HEK293 (cell line): Measurements from ENCODE around the gene LRRK1.

Experiments
- CTCF ChIA-PET: fragments of 350-600 bp; formaldehyde crosslinking; extraction: SDS; loops from one replicate; lab custom pipeline; 2021; ENCODE audit warnings: antibody characterized with exemption; lab: Yijun Ruan, JAX
- POLR2A ChIA-PET: fragments of 300-600 bp; formaldehyde crosslinking; extraction: SDS; loops from one replicate; lab custom pipeline; 2020; ENCODE audit warnings: antibody characterized with exemption, inconsistent platforms; lab: Yijun Ruan, JAX
- H3K27ac ChIP-seq: fragments of 200-500 bp; sonication (Bioruptor generic); 2 replicates; pipeline ENCODE4 v1.5.1; 2014; ENCODE audit warnings: low read depth, low read length, control low read depth, inconsistent platforms; ENCODE audit errors: extremely low read depth
- H3K36me3 ChIP-seq, 2 experiments: fragments of 200-500 bp in 1 of 2; sonication (Bioruptor generic) in 1 of 2; 1 replicate in 1 of 2; 2 replicates in 1 of 2; pipeline ENCODE4 v1.5.1; 2014 to 2017; ENCODE audit warnings: inconsistent platforms in 2 of 2, low read length in 2 of 2; ENCODE audit not compliant: control insufficient read depth in 2 of 2, insufficient read depth in 1 of 2
- H3K4me1 ChIP-seq: fragments of 200-500 bp; sonication (Bioruptor generic); 2 replicates; pipeline ENCODE4 v1.5.1; 2014; ENCODE audit warnings: mild to moderate bottlenecking, low read length, inconsistent platforms; ENCODE audit not compliant: control insufficient read depth, insufficient read depth
- H3K4me3 ChIP-seq: 2 replicates; pipeline ENCODE4 v1.5.1; 2011; ENCODE audit warnings: low read depth, mild to moderate bottlenecking, control low read depth, low read length, moderate library complexity
- H3K9me3 ChIP-seq: fragments of 200-500 bp; sonication (Bioruptor generic); 2 replicates; pipeline ENCODE4 v1.5.1; 2014; ENCODE audit warnings: low read depth, low read length, inconsistent platforms; ENCODE audit not compliant: control insufficient read depth, insufficient read depth
- BCL11B ChIP-seq: fragments of 450-650 bp; formaldehyde crosslinking; IDR thresholded peaks from 2 replicates; pipeline ENCODE4 v1.5.1; 2016; ENCODE audit warnings: low read depth, missing biosample characterization, missing genetic modification characterization
- GLI2 ChIP-seq: fragments of 450-650 bp; formaldehyde crosslinking; IDR thresholded peaks from 2 replicates; pipeline ENCODE4; 2017; ENCODE audit warnings: missing biosample characterization, missing genetic modification characterization, low read depth, borderline replicate concordance
- HOXA7 ChIP-seq: sonication (generic); formaldehyde crosslinking; IDR thresholded peaks from 2 replicates; pipeline ENCODE4 v1.8.1; 2022; ENCODE audit warnings: missing genetic modification reagents, borderline replicate concordance
- KLF10 ChIP-seq: fragments of 450-650 bp; IDR thresholded peaks from 2 replicates; pipeline ENCODE4 v1.5.1; 2018; ENCODE audit warnings: missing biosample characterization, mild to moderate bottlenecking, missing genetic modification characterization
- SP2 ChIP-seq: fragments of 450-650 bp; formaldehyde crosslinking; IDR thresholded peaks from 2 replicates; pipeline ENCODE4 v1.5.1; 2016; ENCODE audit warnings: missing biosample characterization, missing genetic modification characterization
- ZBTB17 ChIP-seq: fragments of 450-650 bp; formaldehyde crosslinking; IDR thresholded peaks from 2 replicates; pipeline ENCODE4 v1.5.1; 2016; ENCODE audit warnings: missing biosample characterization, missing genetic modification characterization
- ZBTB21 ChIP-seq: fragments of 450-650 bp; formaldehyde crosslinking; IDR thresholded peaks from 2 replicates; pipeline ENCODE4 v1.5.1; 2017; ENCODE audit warnings: missing biosample characterization, missing genetic modification characterization
- ZNF133 ChIP-seq: fragments of 450-650 bp; formaldehyde crosslinking; IDR thresholded peaks from 2 replicates; pipeline ENCODE4 v1.5.1; 2016; ENCODE audit warnings: missing biosample characterization, missing genetic modification characterization
- ZNF146 ChIP-seq: fragments of 450-650 bp; formaldehyde crosslinking; IDR thresholded peaks from 2 replicates; pipeline ENCODE4 v1.5.1; 2016; ENCODE audit warnings: missing biosample characterization, missing genetic modification characterization
- ZNF2 ChIP-seq: fragments of 450-650 bp; formaldehyde crosslinking; IDR thresholded peaks from 2 replicates; pipeline ENCODE4 v1.5.1; 2016; ENCODE audit warnings: missing biosample characterization, missing genetic modification characterization
- ZNF335 ChIP-seq: fragments of 450-650 bp; formaldehyde crosslinking; conservative IDR thresholded peaks from 2 replicates; pipeline ENCODE4 v1.5.1; 2016; ENCODE audit warnings: missing biosample characterization, missing genetic modification characterization
- ZNF48 ChIP-seq: fragments of 450-650 bp; formaldehyde crosslinking; IDR thresholded peaks from 2 replicates; pipeline ENCODE4 v1.5.1; 2016; ENCODE audit warnings: missing biosample characterization, missing genetic modification characterization
- ZNF558 ChIP-seq: fragments of 450-650 bp; formaldehyde crosslinking; IDR thresholded peaks from 2 replicates; pipeline ENCODE4 v1.5.1; 2016; ENCODE audit warnings: missing biosample characterization, missing genetic modification characterization
- ZNF621 ChIP-seq: fragments of 450-650 bp; formaldehyde crosslinking; IDR thresholded peaks from 2 replicates; pipeline ENCODE4 v1.5.1; 2017; ENCODE audit warnings: missing biosample characterization, missing genetic modification characterization
- TF ChIP-seq, protein P1 (sequence below): IDR thresholded peaks from 2 replicates; pipeline ENCODE4 v1.6.1; 2011; ENCODE audit warnings: mild to moderate bottlenecking, low read depth, low read length, borderline replicate concordance
- TF ChIP-seq, protein P2 (sequence below): fragments of 450-650 bp; formaldehyde crosslinking; IDR thresholded peaks from 2 replicates; pipeline ENCODE4 v1.5.1; 2016; ENCODE audit warnings: missing biosample characterization, missing genetic modification characterization
- TF ChIP-seq, protein P3 (sequence below): fragments of 450-650 bp; formaldehyde crosslinking; IDR thresholded peaks from 2 replicates; pipeline ENCODE4 v1.5.1; 2016; ENCODE audit warnings: missing biosample characterization, missing genetic modification characterization
- TF ChIP-seq, protein P4 (sequence below): fragments of 450-650 bp; formaldehyde crosslinking; IDR thresholded peaks from 2 replicates; pipeline ENCODE4 v1.5.1; 2016; ENCODE audit warnings: missing biosample characterization, missing genetic modification characterization, low read depth
- TF ChIP-seq, protein P5 (sequence below): fragments of 450-650 bp; formaldehyde crosslinking; IDR thresholded peaks from 2 replicates; pipeline ENCODE4 v1.5.1; 2017; ENCODE audit warnings: missing biosample characterization, missing genetic modification characterization
- TF ChIP-seq, protein P6 (sequence below): fragments of 450-650 bp; formaldehyde crosslinking; IDR thresholded peaks from 2 replicates; pipeline ENCODE4 v1.5.0; 2017; ENCODE audit warnings: missing biosample characterization, missing genetic modification characterization, borderline replicate concordance

Gene LRRK1

DNA sequence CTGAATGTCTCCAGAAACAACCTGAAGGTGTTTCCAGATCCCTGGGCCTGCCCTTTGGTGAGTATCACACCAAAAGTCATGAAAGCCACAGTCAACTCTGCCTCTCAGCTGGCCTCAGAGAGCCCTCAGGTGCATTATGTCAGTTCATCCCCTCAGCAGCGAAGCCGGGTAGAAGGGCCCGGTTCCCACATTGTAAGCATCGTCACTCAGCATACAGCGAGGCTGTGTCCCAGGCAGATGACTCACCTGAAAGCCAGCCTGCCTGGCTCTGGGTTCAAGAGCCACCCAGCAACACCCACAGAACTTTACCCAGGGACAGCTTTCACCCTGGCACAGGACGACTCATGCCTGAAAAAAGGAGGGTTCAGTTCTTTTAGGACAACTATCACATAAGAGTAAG lies 91.6 kb downstream of the LRRK1 start (continued):
- TF ChIP-seq, protein P1, sequence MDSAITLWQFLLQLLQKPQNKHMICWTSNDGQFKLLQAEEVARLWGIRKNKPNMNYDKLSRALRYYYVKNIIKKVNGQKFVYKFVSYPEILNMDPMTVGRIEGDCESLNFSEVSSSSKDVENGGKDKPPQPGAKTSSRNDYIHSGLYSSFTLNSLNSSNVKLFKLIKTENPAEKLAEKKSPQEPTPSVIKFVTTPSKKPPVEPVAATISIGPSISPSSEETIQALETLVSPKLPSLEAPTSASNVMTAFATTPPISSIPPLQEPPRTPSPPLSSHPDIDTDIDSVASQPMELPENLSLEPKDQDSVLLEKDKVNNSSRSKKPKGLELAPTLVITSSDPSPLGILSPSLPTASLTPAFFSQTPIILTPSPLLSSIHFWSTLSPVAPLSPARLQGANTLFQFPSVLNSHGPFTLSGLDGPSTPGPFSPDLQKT, result no peak
- TF ChIP-seq ZNF335 (no peak), HOXA7 (CRISPR knock-in tag) (no peak), GLI2 (tag by site-specific recombination) (no peak), ZNF2 (no peak)

DNA sequence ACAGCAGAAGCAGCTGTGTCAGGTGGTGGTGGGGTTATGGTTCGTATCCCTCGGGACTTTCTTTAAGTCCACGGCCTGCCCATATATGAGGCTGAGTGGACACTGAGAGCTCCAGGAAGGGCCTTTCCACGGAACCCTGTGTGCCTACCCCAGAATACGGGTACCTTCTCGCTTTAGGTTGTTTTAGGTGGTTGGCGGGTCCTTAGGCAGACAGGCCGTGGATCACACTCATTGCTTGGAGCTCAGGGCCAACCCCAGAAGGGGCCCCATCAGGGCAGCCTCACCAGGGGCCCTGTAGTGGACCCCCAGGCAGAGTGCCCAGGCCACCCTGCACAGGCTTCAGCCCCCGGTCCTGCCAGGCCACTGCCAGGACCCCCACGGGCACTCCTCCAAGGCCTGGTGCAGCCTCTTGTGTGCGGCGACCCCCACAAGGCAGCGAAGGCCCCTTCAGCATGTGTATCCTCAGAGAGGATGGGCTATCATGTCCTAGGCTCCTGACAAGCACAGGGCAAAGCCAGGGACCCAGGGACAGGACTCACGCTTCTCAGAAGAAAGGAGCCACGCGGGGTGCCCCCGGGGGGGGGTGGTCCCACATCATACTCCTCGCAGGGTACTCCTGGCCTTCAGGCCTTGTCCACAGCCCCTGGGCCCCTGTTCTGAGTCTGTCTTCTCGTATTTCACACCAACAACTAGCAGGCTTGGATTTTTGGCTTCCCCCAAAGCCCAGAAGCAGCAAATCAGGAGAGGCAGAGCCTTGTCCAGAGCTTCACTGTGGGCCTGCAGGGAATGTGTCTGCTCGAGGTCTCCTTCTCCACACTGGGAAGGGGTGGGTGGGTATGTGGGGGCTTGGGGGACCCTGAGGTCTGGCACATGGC lies 93.4 kb downstream of the LRRK1 start:
- CTCF ChIA-PET, result interaction anchor here (0.5 to 11.1 kb wide), 9 partner anchors 8 to 287 kb away, joined by 3 to 223 read pairs (median 5); partner anchors contain the start of genes CHSY1 and LRRK1
- no peaks in the 10 kb centered on the region for H3K9me3 ChIP-seq
- H3K27ac ChIP-seq, result no peak overlapping the region
- H3K36me3 ChIP-seq, result no peaks in the 10 kb centered on the region
- no peaks in the 10 kb centered on the region; the same call in 1 of the 2 replicates for H3K4me1 ChIP-seq
- POLR2A ChIA-PET, result interaction anchor here (1.5 kb wide), 1 partner anchor 410 kb away, joined by 5 read pairs; the partner anchor contains the start of genes ASB7 and LINS1
- TF ChIP-seq ZNF558 (tag by site-specific recombination) (no peak), ZBTB21 (no peak), ZBTB17 (tag by site-specific recombination) (no peak), KLF10 (tag by site-specific recombination) (no peak), ZNF48 (no peak), ZNF146 (tag by site-specific recombination) (no peak), SP2 (tag by site-specific recombination) (no peak), ZNF621 (tag by site-specific recombination) (no peak)
- TF ChIP-seq, protein P2, sequence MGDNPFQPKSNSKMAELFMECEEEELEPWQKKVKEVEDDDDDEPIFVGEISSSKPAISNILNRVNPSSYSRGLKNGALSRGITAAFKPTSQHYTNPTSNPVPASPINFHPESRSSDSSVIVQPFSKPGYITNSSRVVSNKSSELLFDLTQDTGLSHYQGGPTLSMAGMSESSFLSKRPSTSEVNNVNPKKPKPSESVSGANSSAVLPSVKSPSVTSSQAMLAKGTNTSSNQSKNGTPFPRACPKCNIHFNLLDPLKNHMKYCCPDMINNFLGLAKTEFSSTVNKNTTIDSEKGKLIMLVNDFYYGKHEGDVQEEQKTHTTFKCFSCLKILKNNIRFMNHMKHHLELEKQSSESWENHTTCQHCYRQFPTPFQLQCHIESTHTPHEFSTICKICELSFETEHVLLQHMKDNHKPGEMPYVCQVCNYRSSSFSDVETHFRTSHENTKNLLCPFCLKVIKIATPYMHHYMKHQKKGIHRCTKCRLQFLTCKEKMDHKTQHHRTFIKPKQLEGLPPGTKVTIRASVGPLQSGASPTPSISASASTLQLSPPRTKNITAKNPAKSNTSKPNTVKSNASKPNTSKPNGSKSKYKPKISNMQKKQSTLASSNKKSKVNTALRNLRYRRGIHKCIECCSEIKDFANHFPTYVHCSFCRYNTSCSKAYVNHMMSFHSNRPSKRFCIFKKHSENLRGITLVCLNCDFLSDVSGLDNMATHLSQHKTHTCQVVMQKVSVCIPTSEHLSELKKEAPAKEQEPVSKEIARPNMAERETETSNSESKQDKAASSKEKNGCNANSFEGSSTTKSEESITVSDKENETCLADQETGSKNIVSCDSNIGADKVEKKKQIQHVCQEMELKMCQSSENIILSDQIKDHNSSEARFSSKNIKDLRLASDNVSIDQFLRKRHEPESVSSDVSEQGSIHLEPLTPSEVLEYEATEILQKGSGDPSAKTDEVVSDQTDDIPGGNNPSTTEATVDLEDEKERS, result no peak
- TF ChIP-seq, protein P3, sequence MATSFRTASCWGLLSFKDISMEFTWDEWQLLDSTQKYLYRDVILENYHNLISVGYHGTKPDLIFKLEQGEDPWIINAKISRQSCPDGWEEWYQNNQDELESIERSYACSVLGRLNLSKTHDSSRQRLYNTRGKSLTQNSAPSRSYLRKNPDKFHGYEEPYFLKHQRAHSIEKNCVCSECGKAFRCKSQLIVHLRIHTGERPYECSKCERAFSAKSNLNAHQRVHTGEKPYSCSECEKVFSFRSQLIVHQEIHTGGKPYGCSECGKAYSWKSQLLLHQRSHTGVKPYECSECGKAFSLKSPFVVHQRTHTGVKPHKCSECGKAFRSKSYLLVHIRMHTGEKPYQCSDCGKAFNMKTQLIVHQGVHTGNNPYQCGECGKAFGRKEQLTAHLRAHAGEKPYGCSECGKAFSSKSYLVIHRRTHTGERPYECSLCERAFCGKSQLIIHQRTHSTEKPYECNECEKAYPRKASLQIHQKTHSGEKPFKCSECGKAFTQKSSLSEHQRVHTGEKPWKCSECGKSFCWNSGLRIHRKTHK (tag by site-specific recombination), result no peak
- TF ChIP-seq, protein P4, sequence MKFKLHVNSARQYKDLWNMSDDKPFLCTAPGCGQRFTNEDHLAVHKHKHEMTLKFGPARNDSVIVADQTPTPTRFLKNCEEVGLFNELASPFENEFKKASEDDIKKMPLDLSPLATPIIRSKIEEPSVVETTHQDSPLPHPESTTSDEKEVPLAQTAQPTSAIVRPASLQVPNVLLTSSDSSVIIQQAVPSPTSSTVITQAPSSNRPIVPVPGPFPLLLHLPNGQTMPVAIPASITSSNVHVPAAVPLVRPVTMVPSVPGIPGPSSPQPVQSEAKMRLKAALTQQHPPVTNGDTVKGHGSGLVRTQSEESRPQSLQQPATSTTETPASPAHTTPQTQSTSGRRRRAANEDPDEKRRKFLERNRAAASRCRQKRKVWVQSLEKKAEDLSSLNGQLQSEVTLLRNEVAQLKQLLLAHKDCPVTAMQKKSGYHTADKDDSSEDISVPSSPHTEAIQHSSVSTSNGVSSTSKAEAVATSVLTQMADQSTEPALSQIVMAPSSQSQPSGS (tag by site-specific recombination), result no peak
- no peak overlapping the region for H3K4me3 ChIP-seq

DNA sequence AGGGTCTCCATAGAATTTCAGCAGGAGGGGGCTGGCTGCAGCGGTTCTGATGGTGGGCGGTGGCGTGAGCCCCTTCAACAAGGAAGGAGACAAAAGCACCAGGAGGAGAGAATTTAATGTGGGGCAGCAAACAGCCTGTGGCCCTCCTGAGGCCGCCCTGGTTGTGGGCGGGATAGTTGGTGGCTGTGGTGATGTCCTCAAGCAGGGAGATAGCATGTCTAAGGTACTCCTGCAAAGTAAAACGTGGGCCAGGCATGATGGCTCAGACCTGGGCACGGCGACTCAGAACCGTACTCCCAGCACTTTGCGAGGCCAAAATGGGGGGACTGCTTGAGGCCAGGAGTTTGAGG lies 94.0 kb downstream of the LRRK1 start:
- CTCF ChIA-PET, result interaction anchor here (1.2 to 11.1 kb wide), 5 partner anchors 10 to 255 kb away, joined by 3 to 223 read pairs (median 4); partner anchors contain the start of gene CHSY1
- no peaks in the 10 kb centered on the region for H3K36me3 ChIP-seq
- TF ChIP-seq, protein P5, sequence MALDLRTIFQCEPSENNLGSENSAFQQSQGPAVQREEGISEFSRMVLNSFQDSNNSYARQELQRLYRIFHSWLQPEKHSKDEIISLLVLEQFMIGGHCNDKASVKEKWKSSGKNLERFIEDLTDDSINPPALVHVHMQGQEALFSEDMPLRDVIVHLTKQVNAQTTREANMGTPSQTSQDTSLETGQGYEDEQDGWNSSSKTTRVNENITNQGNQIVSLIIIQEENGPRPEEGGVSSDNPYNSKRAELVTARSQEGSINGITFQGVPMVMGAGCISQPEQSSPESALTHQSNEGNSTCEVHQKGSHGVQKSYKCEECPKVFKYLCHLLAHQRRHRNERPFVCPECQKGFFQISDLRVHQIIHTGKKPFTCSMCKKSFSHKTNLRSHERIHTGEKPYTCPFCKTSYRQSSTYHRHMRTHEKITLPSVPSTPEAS, result no peak
- no peak for TF ChIP-seq ZNF133 (tag by site-specific recombination)
- TF ChIP-seq, protein P6, sequence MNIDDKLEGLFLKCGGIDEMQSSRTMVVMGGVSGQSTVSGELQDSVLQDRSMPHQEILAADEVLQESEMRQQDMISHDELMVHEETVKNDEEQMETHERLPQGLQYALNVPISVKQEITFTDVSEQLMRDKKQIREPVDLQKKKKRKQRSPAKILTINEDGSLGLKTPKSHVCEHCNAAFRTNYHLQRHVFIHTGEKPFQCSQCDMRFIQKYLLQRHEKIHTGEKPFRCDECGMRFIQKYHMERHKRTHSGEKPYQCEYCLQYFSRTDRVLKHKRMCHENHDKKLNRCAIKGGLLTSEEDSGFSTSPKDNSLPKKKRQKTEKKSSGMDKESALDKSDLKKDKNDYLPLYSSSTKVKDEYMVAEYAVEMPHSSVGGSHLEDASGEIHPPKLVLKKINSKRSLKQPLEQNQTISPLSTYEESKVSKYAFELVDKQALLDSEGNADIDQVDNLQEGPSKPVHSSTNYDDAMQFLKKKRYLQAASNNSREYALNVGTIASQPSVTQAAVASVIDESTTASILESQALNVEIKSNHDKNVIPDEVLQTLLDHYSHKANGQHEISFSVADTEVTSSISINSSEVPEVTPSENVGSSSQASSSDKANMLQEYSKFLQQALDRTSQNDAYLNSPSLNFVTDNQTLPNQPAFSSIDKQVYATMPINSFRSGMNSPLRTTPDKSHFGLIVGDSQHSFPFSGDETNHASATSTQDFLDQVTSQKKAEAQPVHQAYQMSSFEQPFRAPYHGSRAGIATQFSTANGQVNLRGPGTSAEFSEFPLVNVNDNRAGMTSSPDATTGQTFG (tag by site-specific recombination), result no peak
- TF ChIP-seq BCL11B, result no peak

More for the DNA sequence above, 94.0 kb downstream of the LRRK1 start:
- POLR2A ChIA-PET, result no interaction called here
- H3K4me3 ChIP-seq, result no peak overlapping the region
- no peaks in the 10 kb centered on the region for H3K4me1 ChIP-seq
- no peaks in the 10 kb centered on the region for H3K9me3 ChIP-seq
- H3K27ac ChIP-seq, result no peak overlapping the region
